OCI-LY1 (cell line): ENCODE data around the gene RBSN.

Experiments used
- H2AFZ ChIP-seq: fragments of 200-600 bp; sonication (generic), shearing (Covaris generic); 2 replicates; pipeline ENCODE4 v1.6.0; 2014; ENCODE audit warnings: antibody characterized with exemption, mild to moderate bottlenecking, low read length
- H3F3A ChIP-seq: fragments of 200-600 bp; sonication (generic), shearing (Covaris generic); 2 replicates; pipeline ENCODE4 v1.6.0; 2014; ENCODE audit warnings: mild to moderate bottlenecking, antibody characterized with exemption, low read length, moderate library complexity; ENCODE audit not compliant: insufficient read depth
- H3K27ac ChIP-seq: fragments of 200-600 bp; sonication (generic); 2 replicates; pipeline ENCODE4 v1.5.1; 2014; ENCODE audit warnings: low read length, mixed run types, mild to moderate bottlenecking, low read depth; ENCODE audit not compliant: poor library complexity, severe bottlenecking
- H3K27me3 ChIP-seq: fragments of 200-600 bp; sonication (generic); 2 replicates; pipeline ENCODE4 v1.6.0; 2014; ENCODE audit warnings: antibody characterized with exemption, mild to moderate bottlenecking, low read length, moderate library complexity; ENCODE audit not compliant: insufficient read depth
- H3K36me3 ChIP-seq: fragments of 200-600 bp; sonication (generic); 2 replicates; pipeline ENCODE4 v1.6.1; 2014; ENCODE audit warnings: mild to moderate bottlenecking, antibody characterized with exemption, low read length, moderate library complexity, mixed read lengths; ENCODE audit not compliant: insufficient read depth
- H3K4me1 ChIP-seq: fragments of 200-600 bp; sonication (generic); 2 replicates; pipeline ENCODE4 v1.5.1; 2014; ENCODE audit warnings: mild to moderate bottlenecking, low read length, moderate library complexity; ENCODE audit not compliant: insufficient read depth, severe bottlenecking
- H3K4me2 ChIP-seq: fragments of 200-600 bp; sonication (generic), shearing (Covaris generic); 2 replicates; pipeline ENCODE4 v1.6.1; 2014; ENCODE audit warnings: low read length
- H3K4me3 ChIP-seq: fragments of 200-600 bp; sonication (generic); 2 replicates; pipeline ENCODE4 v1.5.1; 2014; ENCODE audit warnings: low read length, low read depth, mild to moderate bottlenecking, mixed read lengths; ENCODE audit not compliant: poor library complexity, severe bottlenecking
- H3K79me2 ChIP-seq: fragments of 200-600 bp; shearing (Covaris generic); 2 replicates; pipeline ENCODE4 v1.6.1; 2016; ENCODE audit warnings: mixed run types, low read length, mixed read lengths; ENCODE audit not compliant: insufficient read depth
- H3K9ac ChIP-seq: fragments of 200-600 bp; sonication (generic), shearing (Covaris generic); 2 replicates; pipeline ENCODE4 v1.6.1; 2014; ENCODE audit warnings: mild to moderate bottlenecking, low read length, mixed read lengths
- H3K9me2 ChIP-seq: fragments of 200-600 bp; sonication (generic), shearing (Covaris generic); 2 replicates; pipeline ENCODE4 v1.6.1; 2014; ENCODE audit warnings: low read depth, mild to moderate bottlenecking, low read length, mixed read lengths
- H3K9me3 ChIP-seq: fragments of 200-600 bp; shearing (Covaris generic); 2 replicates; pipeline ENCODE4 v1.6.1; 2014; ENCODE audit warnings: low read length, mixed read lengths
- H4K20me1 ChIP-seq: fragments of 200-600 bp; sonication (generic), shearing (Covaris generic); 2 replicates; pipeline ENCODE4 v1.6.0; 2016; ENCODE audit warnings: mild to moderate bottlenecking, low read length; ENCODE audit not compliant: insufficient read depth
- CTCF ChIP-seq: fragments of 200-600 bp; sonication (generic), shearing (Covaris generic); IDR thresholded peaks from 2 replicates; pipeline ENCODE4 v1.5.1; 2017; ENCODE audit warnings: mild to moderate bottlenecking, antibody characterized with exemption, low read length, moderate library complexity, mixed read lengths
- EZH2 ChIP-seq: fragments of 200-600 bp; sonication (generic), shearing (Covaris generic); IDR thresholded peaks from 2 replicates; pipeline ENCODE4 v1.8.0; 2017; ENCODE audit warnings: borderline replicate concordance, mixed run types, mild to moderate bottlenecking, antibody characterized with exemption, low read length, moderate library complexity, mixed read lengths

The RBSN gene

DNA sequence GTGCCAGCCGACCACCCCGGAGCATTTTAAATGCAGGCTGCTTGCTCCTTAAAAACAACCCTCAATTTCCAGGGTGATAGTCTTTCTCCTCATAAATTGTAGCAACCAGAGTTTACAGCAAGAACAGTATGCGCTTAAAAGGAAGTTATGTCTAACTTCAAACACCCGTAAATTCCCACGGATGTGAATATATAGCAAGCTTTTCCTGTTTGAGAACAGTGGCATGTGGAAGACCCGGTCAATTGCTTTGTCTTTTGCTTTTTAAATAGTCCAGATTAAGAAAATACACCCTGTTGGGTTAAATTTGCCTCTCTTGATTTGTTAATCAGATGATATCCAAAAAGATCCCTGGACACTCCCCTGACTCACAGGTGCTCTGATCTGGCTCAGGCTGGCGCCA, 54.6 kb downstream of the RBSN start:
- Histone ChIP-seq H3F3A (no peaks in the 10 kb centered on the region), H3K9me2 (no peaks in the 10 kb centered on the region), H3K27me3 (no peaks in the 10 kb centered on the region), H3K4me3 (no peak overlapping the region), H3K79me2 (no peaks in the 10 kb centered on the region), H3K4me2 (no peak overlapping the region), H3K27ac (no peak overlapping the region), H3K4me1 (no peaks in the 10 kb centered on the region), H4K20me1 (no peaks in the 10 kb centered on the region), H3K9me3 (no peaks in the 10 kb centered on the region), H2AFZ (no peak overlapping the region), H3K36me3 (peaks cover 97% of the 10 kb centered on the region), H3K9ac (no peak overlapping the region)
- TF ChIP-seq EZH2, result no peak
- no peak for TF ChIP-seq CTCF

- Histone ChIP-seq H3F3A (no peaks in the 10 kb centered on the region), H3K36me3 (peaks cover 97% of the 10 kb centered on the region), H4K20me1 (no peaks in the 10 kb centered on the region), H3K4me2 (no peak overlapping the region), H3K9me3 (no peaks in the 10 kb centered on the region), H3K9me2 (no peaks in the 10 kb centered on the region), H3K27me3 (no peaks in the 10 kb centered on the region), H2AFZ (no peak overlapping the region), H3K4me1 (no peaks in the 10 kb centered on the region), H3K27ac (no peak overlapping the region), H3K4me3 (no peak overlapping the region), H3K9ac (no peak overlapping the region), H3K79me2 (no peaks in the 10 kb centered on the region)
- TF ChIP-seq CTCF, result no peak
These were observed 55.4 kb downstream of the RBSN start for GRCh38 chr3:15043408-15044171.

GRCh38 chr3:15042936-15043335, 56.0 kb downstream of the RBSN start:
- Histone ChIP-seq H3K4me1 (no peaks in the 10 kb centered on the region), H3K27ac (no peak overlapping the region), H3K79me2 (no peaks in the 10 kb centered on the region), H3K4me2 (no peak overlapping the region), H3K4me3 (no peak overlapping the region), H3K9ac (no peak overlapping the region), H3K27me3 (no peaks in the 10 kb centered on the region), H4K20me1 (no peaks in the 10 kb centered on the region), H2AFZ (no peak overlapping the region), H3K9me3 (no peaks in the 10 kb centered on the region), H3F3A (no peaks in the 10 kb centered on the region), H3K9me2 (no peaks in the 10 kb centered on the region), H3K36me3 (peaks cover 97% of the 10 kb centered on the region)
- TF ChIP-seq EZH2 (no peak), CTCF (no peak)
